H1 (cell line): Measurements from ENCODE around the gene GET3. TPM values are rescaled to one million over a fixed set of nuclear protein-coding genes. Genes with fewer than 3 reads are reported as not detected.

Experiments
- ASH2L ChIP-seq: fragments of 200-600, 300-600 bp; sonication (generic); IDR thresholded peaks from one replicate; pipeline ENCODE4 v1.7.1; 2017; ENCODE audit warnings: low read length
- ATF2 ChIP-seq: IDR thresholded peaks from 2 replicates; pipeline ENCODE4 v1.6.1; 2012; ENCODE audit warnings: low read length, inconsistent platforms
- CHD1 ChIP-seq: IDR thresholded peaks from 2 replicates; pipeline ENCODE4 v1.6.1; 2012; ENCODE audit warnings: low read depth, low read length, improper control_type of control experiment
- CTCF ChIP-seq, 3 experiments: IDR thresholded peaks; 1 replicate in 2 of 3; 2 replicates in 1 of 3; pipeline versions ENCODE4 v1.5.1 to v1.6.1; 2011; ENCODE audit warnings: low read length in 3 of 3, mild to moderate bottlenecking in 3 of 3, inconsistent platforms in 2 of 3, low read depth in 1 of 3, moderate library complexity in 1 of 3; ENCODE audit not compliant: insufficient read depth in 1 of 3; ENCODE audit errors: control extremely low read depth in 1 of 3
- EP300 ChIP-seq, 2 experiments: IDR thresholded peaks; 1 replicate in 1 of 2; 2 replicates in 1 of 2; pipeline ENCODE4 v1.6.1; 2011 to 2012; ENCODE audit warnings: low read depth in 2 of 2, low read length in 2 of 2, mild to moderate bottlenecking in 2 of 2, borderline replicate concordance in 1 of 2, inconsistent platforms in 1 of 2, moderate library complexity in 1 of 2
- GABPA ChIP-seq: IDR thresholded peaks from 2 replicates; pipeline ENCODE4 v1.6.1; 2011; ENCODE audit warnings: mild to moderate bottlenecking, low read length, moderate library complexity, borderline replicate concordance; ENCODE audit not compliant: insufficient read depth
- HDAC2 ChIP-seq, 2 experiments: fragments of 300-600 bp in 1 of 2; sonication (generic) in 1 of 2; IDR thresholded peaks; 2 replicates each; pipeline ENCODE4 v1.6.1; 2011 to 2012; ENCODE audit warnings: low read depth in 2 of 2, low read length in 2 of 2, mild to moderate bottlenecking in 2 of 2, moderate library complexity in 2 of 2, borderline replicate concordance in 1 of 2, inconsistent platforms in 1 of 2
- JUN ChIP-seq: IDR thresholded peaks from 2 replicates; pipeline ENCODE4 v1.6.1; 2011; ENCODE audit warnings: low read depth, mild to moderate bottlenecking, improper control_type of control experiment, low read length
- KDM1A ChIP-seq: fragments of 200-600, 300-600 bp; sonication (generic); IDR thresholded peaks from 2 replicates; pipeline ENCODE4 v1.7.1; 2016; ENCODE audit warnings: mild to moderate bottlenecking, low read length, borderline replicate concordance
- KDM4A ChIP-seq: IDR thresholded peaks from one replicate; pipeline ENCODE4 v1.7.1; 2012; ENCODE audit warnings: low read depth, mild to moderate bottlenecking, moderate library complexity, low read length, inconsistent platforms; ENCODE audit not compliant: severe bottlenecking
- MAFK ChIP-seq: IDR thresholded peaks from 2 replicates; pipeline ENCODE4 v1.6.1; 2012; ENCODE audit warnings: low read depth, mild to moderate bottlenecking, improper control_type of control experiment, low read length
- MAX ChIP-seq: IDR thresholded peaks from 2 replicates; pipeline ENCODE4 v1.6.1; 2012; ENCODE audit warnings: inconsistent platforms
- NRF1 ChIP-seq: IDR thresholded peaks from 2 replicates; pipeline ENCODE4 v1.6.1; 2011; ENCODE audit warnings: mild to moderate bottlenecking, low read depth, low read length, improper control_type of control experiment
- PHF8 ChIP-seq: fragments of 200-600 bp; sonication (generic); conservative IDR thresholded peaks from 2 replicates; pipeline ENCODE4 v1.7.1; 2012; ENCODE audit warnings: low read depth, mild to moderate bottlenecking, inconsistent platforms, low read length, moderate library complexity
- POLR2A ChIP-seq, 2 experiments: IDR thresholded peaks; 1 replicate in 1 of 2; 2 replicates in 1 of 2; pipeline ENCODE4 v1.6.1; 2011; ENCODE audit warnings: low read depth in 2 of 2, low read length in 2 of 2, mild to moderate bottlenecking in 2 of 2; ENCODE audit errors: control extremely low read depth in 1 of 2
- RXRA ChIP-seq: IDR thresholded peaks from 2 replicates; pipeline ENCODE4 v1.6.1; 2011; ENCODE audit warnings: low read depth, mild to moderate bottlenecking, low read length, moderate library complexity; ENCODE audit not compliant: insufficient read depth
- SP2 ChIP-seq: IDR thresholded peaks from 2 replicates; pipeline ENCODE4 v1.6.1; 2012; ENCODE audit warnings: mild to moderate bottlenecking, low read length, inconsistent platforms
- ZNF274 ChIP-seq: IDR thresholded peaks from 2 replicates; pipeline ENCODE4 v1.7.0; 2012; ENCODE audit warnings: low read length, borderline replicate concordance; ENCODE audit errors: extremely low read depth
- polyA plus RNA-seq, 7 experiments: library from polyadenylated mRNA; depleted of rRNA in 3 of 7; stranded (reverse) in 5 of 7; unstranded in 2 of 7; fragments of >200 nt in 5 of 7; fragments of 200-250 nt in 2 of 7; gene quantifications; 1 replicate in 5 of 7; 2 replicates in 1 of 7; 4 replicates in 1 of 7; pipeline versions ENCODE4 v1.2.1 to v1.2.3, GENCODE V29; 2011 to 2013; ENCODE audit warnings: missing spikeins in 2 of 7, mixed read lengths in 2 of 7
- total RNA-seq: library from RNA; stranded (reverse); fragmentation: NEBNext Ultra II Directional; extraction: Animal tissue kit (Norgen Biotek cat#: 25700); gene quantifications from 2 replicates; pipeline ENCODE4 v1.2.1, GENCODE V29; 2021

The GET3 gene
- total and polyA plus RNA-seq, 2 of the 8 experiments (the other 6 are each of a cell fraction or from before 2014, with no cell fraction given), result 105 to 297 TPM

- TF ChIP-seq KDM4A (peak; percentile 99), ZNF274 (no peak), JUN (no peak), POLR2A (IDR thresholded peaks at IDR 0.05; ENCODE audit: control extremely low read depth in 1 of 2, low read depth in 2 of 2, low read length in 2 of 2) (peak; percentile 87 to 93), ATF2 (no peak), KDM1A (no peak), NRF1 (no peak), GABPA (peak; percentile 98), ASH2L (peak; percentile 87), PHF8 (peak; percentile 65), EP300 (IDR thresholded peaks at IDR 0.05; ENCODE audit: borderline replicate concordance in 1 of 2, low read depth in 2 of 2, low read length in 2 of 2) (no peak), MAFK (no peak), HDAC2 (IDR thresholded peaks at IDR 0.05; ENCODE audit: borderline replicate concordance in 1 of 2, low read depth in 2 of 2, low read length in 2 of 2) (peak in 1 of 2 experiments; percentile 94; a peak in 2 of 4 replicates), CHD1 (no peak), CTCF (IDR thresholded peaks at IDR 0.05; ENCODE audit: control extremely low read depth in 1 of 3, insufficient read depth in 1 of 3, low read depth in 1 of 3, low read length in 3 of 3) (no peak), SP2 (no peak), RXRA (no peak), MAX (no peak)
Observed at GRCh38 chr19:12696366-12697335, 40.6 kb upstream of the GET3 start, which contains the start of gene FBXW9 (continued).
